RWPE2 (cell line): ENCODE results near the gene SMIM38.

ENCODE experiments used
- ATAC-seq: fragments of 200-7000 bp; cut with Tn5 transposase; 3 replicates; pipeline ENCODE4 v1.9.1; 2021; ENCODE audit warnings: low read depth
- DNase-seq: peaks from one replicate; pipeline ENCODE4 v3.0.0-alpha.2; 2020; ENCODE audit warnings: low spot score
- H3K27ac ChIP-seq: fragments of 450-650 bp; 2 replicates; pipeline ENCODE4 v1.5.1; 2017; ENCODE audit warnings: mild to moderate bottlenecking; ENCODE audit not compliant: poor library complexity, severe bottlenecking
- H3K27me3 ChIP-seq: fragments of 250-450 bp; sonication (Bioruptor Pico); 2 replicates; pipeline ENCODE4 v1.5.1; 2021; ENCODE audit warnings: mild to moderate bottlenecking, moderate library complexity; ENCODE audit not compliant: insufficient read depth, poor library complexity, severe bottlenecking
- H3K36me3 ChIP-seq: fragments of 250-450 bp; sonication (Bioruptor Pico); 2 replicates; pipeline ENCODE4 v1.5.1; 2020; ENCODE audit warnings: low read depth, mild to moderate bottlenecking, moderate library complexity
- H3K4me1 ChIP-seq: fragments of 250-450 bp; sonication (Bioruptor Pico); 2 replicates; pipeline ENCODE4 v1.5.1; 2021; ENCODE audit warnings: mild to moderate bottlenecking, moderate library complexity; ENCODE audit not compliant: insufficient read depth, poor library complexity, severe bottlenecking
- H3K4me3 ChIP-seq: fragments of 250-450 bp; sonication (Bioruptor Pico); 2 replicates; pipeline ENCODE4 v1.5.1; 2021; ENCODE audit warnings: mild to moderate bottlenecking, moderate library complexity; ENCODE audit not compliant: severe bottlenecking
- H3K9me3 ChIP-seq: fragments of 250-450 bp; sonication (Bioruptor Pico); 2 replicates; pipeline ENCODE4 v1.5.1; 2021; ENCODE audit warnings: mild to moderate bottlenecking, moderate library complexity; ENCODE audit not compliant: severe bottlenecking
- TF ChIP-seq, protein P1 (sequence below): fragments of 450-650 bp; IDR thresholded peaks from one replicate; pipeline ENCODE4 v1.5.1; 2017; ENCODE audit warnings: mild to moderate bottlenecking, moderate library complexity; ENCODE audit not compliant: poor library complexity, severe bottlenecking

The SMIM38 gene

DNA sequence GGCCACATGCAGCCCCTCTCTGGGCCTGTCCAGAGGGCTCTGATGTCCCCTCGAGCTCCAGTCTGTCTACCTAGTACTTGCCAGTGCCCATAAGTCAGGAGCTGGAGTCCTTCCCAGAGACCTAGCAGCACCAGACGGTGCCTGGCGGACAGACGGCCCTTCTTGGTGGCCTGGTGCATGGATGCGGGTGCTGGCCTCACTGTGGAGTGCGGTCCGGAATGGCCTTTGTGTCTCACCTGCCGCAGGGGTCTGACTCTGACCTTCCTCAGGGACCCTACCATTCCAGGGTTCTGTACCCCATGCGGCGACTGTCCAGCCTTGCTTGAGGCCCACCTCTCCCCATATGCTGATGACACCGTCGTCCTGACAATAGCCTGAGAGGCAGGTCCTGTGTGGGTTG, 29.4 kb upstream of the SMIM38 start:
- H3K4me1 ChIP-seq = peaks cover 23% of the 10 kb centered on the region
- no peaks in the 10 kb centered on the region for H3K9me3 ChIP-seq
- no peaks in the 10 kb centered on the region for H3K36me3 ChIP-seq
- no peak overlapping the region for H3K4me3 ChIP-seq
- no peaks in the 10 kb centered on the region for H3K27me3 ChIP-seq
- H3K27ac ChIP-seq = no peak overlapping the region
- no peak for ATAC-seq
- TF ChIP-seq, protein P1, sequence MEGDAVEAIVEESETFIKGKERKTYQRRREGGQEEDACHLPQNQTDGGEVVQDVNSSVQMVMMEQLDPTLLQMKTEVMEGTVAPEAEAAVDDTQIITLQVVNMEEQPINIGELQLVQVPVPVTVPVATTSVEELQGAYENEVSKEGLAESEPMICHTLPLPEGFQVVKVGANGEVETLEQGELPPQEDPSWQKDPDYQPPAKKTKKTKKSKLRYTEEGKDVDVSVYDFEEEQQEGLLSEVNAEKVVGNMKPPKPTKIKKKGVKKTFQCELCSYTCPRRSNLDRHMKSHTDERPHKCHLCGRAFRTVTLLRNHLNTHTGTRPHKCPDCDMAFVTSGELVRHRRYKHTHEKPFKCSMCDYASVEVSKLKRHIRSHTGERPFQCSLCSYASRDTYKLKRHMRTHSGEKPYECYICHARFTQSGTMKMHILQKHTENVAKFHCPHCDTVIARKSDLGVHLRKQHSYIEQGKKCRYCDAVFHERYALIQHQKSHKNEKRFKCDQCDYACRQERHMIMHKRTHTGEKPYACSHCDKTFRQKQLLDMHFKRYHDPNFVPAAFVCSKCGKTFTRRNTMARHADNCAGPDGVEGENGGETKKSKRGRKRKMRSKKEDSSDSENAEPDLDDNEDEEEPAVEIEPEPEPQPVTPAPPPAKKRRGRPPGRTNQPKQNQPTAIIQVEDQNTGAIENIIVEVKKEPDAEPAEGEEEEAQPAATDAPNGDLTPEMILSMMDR = no peak
- no peak for DNase-seq

DNA sequence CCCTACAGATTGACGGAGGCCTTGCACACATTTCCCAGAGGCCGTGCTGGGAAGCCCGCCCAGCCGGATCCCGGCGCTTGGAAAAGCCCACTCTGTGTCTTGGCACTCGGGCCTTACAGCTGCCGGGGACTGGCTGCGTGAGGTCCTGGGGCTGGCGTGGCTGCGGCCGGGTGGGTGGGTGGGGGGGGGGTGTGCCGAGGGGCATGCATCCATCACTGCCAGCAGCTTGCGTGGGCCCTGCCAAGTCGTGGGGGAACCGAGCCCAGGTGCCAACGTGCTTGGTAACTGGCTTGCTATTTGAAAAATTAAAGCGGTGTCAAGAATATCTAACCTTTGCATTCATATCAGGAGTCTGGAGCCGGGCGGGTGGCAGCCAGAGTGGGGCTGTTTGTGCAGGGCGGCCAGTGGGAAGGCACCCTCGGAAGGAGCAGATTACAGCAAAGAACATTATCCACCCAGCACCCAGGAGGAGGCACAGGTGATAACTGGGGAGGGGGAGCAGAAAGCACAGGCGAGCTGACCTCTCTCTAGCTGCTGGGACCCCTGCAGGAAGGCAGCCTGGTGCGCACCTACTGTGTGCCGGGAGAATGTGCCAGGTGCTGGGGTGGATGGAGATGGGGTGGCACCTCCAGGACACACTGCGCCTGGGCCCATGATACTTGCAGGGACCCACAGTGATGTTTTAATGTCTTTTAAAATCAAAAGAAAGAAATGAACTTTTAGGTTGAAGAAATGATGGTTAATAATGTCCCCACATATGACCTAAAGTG, 28.5 kb upstream of the SMIM38 start:
- ATAC-seq (no peak), DNase-seq (no peak)
- Histone ChIP-seq H3K4me3 (no peak overlapping the region), H3K4me1 (peaks cover 21% of the 10 kb centered on the region), H3K36me3 (no peaks in the 10 kb centered on the region), H3K27me3 (no peaks in the 10 kb centered on the region), H3K9me3 (no peaks in the 10 kb centered on the region), H3K27ac (no peak overlapping the region)
- TF ChIP-seq, protein P1 = no peak

DNA sequence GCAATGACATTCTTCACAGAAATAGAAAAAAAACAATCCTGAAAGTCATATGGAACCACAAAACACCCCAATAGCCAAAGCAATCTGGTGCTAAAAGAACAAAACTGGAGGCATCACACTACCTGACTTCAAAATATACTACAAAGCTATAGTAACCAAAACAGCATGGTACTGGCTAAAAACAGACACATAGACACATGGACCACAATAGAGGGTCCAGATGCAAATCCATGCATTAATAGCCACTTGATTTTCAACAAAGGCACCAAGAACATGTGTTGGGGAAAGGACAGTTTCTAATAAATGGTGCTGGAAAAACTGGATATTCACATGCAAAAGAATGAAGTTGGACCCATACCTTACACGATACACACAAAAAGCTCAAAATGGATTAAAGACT, 27.9 kb upstream of the SMIM38 start:
- no peak overlapping the region for H3K27ac ChIP-seq
- no peaks in the 10 kb centered on the region for H3K9me3 ChIP-seq
- H3K4me3 ChIP-seq = no peak overlapping the region
- TF ChIP-seq, protein P1 = no peak
- peaks cover 15% of the 10 kb centered on the region for H3K4me1 ChIP-seq
- H3K36me3 ChIP-seq = no peaks in the 10 kb centered on the region
- ATAC-seq = no peak
- DNase-seq = no peak
- no peaks in the 10 kb centered on the region for H3K27me3 ChIP-seq

DNA sequence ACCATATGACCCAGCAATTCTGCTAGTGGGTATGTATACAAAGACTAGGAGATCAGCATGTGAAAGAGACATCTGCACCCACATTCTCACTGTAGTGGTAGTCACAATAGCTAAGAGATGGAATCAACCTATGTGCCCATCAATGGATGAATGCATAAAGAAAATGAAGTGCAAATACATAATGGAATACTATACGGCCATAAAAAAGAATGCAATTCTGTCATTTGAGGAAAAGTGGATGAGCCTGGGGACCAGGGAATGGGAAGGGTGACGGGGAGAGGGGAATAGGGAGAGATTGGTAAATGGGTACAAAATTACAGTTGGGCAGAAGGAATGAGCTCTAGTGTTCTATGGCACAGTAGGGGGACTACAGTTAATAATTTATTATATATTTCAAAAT, 26.7 kb upstream of the SMIM38 start:
- Histone ChIP-seq H3K36me3 (no peaks in the 10 kb centered on the region), H3K27ac (no peak overlapping the region), H3K27me3 (no peaks in the 10 kb centered on the region), H3K4me1 (peaks cover 3% of the 10 kb centered on the region), H3K4me3 (no peak overlapping the region), H3K9me3 (no peaks in the 10 kb centered on the region)
- ATAC-seq (no peak), DNase-seq (no peak)
- TF ChIP-seq, protein P1 = no peak

DNA sequence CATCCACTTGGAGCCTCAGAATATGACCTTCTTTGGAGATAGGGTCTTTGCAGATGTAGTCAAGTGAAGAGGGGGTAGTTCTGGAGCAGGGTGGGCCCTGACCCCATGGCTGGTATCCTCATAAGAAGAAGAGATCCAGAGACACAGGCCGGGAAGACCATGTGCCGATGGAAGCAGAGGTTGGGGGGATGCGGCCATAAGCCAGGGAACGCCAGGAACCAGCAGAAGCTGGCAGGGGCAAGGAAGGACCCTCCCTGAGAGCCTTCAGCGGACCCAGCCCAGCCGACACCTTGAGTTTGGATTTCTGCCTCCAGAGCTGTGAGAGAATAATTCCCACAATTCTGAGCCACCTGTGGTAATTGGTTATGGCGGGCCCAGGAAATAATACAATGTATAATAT, 26.1 kb upstream of the SMIM38 start:
- H3K4me1 ChIP-seq = no peaks in the 10 kb centered on the region
- no peak for ATAC-seq
- H3K27ac ChIP-seq = no peak overlapping the region
- H3K4me3 ChIP-seq = no peak overlapping the region
- DNase-seq = no peak
- H3K27me3 ChIP-seq = no peaks in the 10 kb centered on the region
- no peaks in the 10 kb centered on the region for H3K36me3 ChIP-seq
- H3K9me3 ChIP-seq = no peaks in the 10 kb centered on the region
- TF ChIP-seq, protein P1 = no peak
